Measurements from ENCODE around the gene SEC24C.

DNA sequence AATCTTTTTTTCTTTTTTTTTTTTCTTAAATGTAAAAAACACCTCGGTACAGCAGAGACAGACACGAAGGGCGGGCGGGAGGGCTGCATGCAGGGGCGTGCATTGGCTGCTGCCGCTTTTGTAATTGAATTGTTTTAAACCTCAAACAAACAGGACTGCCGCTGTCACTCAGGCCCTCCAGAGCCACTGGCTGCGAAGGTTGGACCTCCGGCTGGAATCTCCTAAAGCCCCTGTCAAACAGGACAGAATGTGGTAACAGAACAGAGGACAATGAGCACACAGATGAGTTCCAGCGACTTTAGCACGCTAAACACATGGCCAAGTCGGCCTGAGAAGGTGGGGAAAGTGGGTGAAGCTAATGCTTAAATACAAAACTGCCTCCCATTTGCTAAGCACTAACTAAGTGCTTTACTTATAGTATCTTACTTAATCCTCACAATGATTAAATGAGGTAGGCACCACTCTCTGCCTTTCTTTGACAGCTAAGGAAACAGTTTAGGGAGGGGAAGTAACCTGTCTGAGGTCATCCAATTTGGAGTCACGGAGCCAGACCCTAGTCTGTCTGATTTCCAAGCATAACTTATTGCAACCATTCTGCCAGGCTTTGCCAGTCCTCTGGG is 70.2 kb downstream of the SEC24C start:
- TF ChIP-seq POLR2AphosphoS5 (IDR thresholded peaks at IDR 0.05) (no peak), POLR2A (IDR thresholded peaks at IDR 0.05) (no peak)
